ENCODE data around the gene ABCA7. TPM values are rescaled to one million over a fixed set of nuclear protein-coding genes. Genes with fewer than 3 reads are reported as not detected.
A peak's percentile ranks its signal among the peaks of the same experiment; 100 is the strongest.

Gene ABCA7
- total and polyA plus RNA-seq, 4 donors: 3.0 to 60.9 (median 4.8) TPM

- no peak for DNase-seq (ENCODE audit: low spot score)
- WGBS: 77% methylated on average over 27 of the region's 27 CpGs
- Histone ChIP-seq H3K4me3 (ENCODE audit: low read depth in 1 of 3, low read length in 3 of 3) (no peak overlapping the region), H3K36me3 (ENCODE audit: control insufficient read depth in 4 of 4, insufficient read depth in 3 of 4, low read depth in 1 of 4, low read length in 3 of 4) (peaks cover 9 to 27% (median 23%) of the 10 kb centered on the region in 4 donors), H3K27me3 (ENCODE audit: control insufficient read depth in 4 of 4, insufficient read depth in 4 of 4, low read length in 3 of 4) (no peaks in the 10 kb centered on the region), H3K9me3 (ENCODE audit: control insufficient read depth in 4 of 4, low read length in 3 of 4) (no peaks in the 10 kb centered on the region), H3K9ac (ENCODE audit: low read depth in 1 of 2, low read length in 2 of 2) (no peak overlapping the region), H3K4me1 (ENCODE audit: control insufficient read depth in 4 of 4, insufficient read depth in 4 of 4, low read length in 3 of 4) (peaks cover 3 to 21% (median 7%) of the 10 kb centered on the region in 4 donors), H3K27ac (ENCODE audit: low read depth in 1 of 2, low read length in 2 of 2) (peak overlapping the region; percentile 20 to 55)
- TF ChIP-seq HNF4G (IDR thresholded peaks at IDR 0.05): no peak
These were observed 48.6 kb downstream of the ABCA7 start for GRCh38 chr19:1088416-1089010.

GRCh38 chr19:1089126-1089771 is 49.3 kb downstream of the ABCA7 start:
- H3K36me3 ChIP-seq (ENCODE audit: control insufficient read depth in 4 of 4, insufficient read depth in 3 of 4, low read depth in 1 of 4, low read length in 3 of 4): peaks cover 9 to 27% (median 23%) of the 10 kb centered on the region in 4 donors
- H3K27ac ChIP-seq (ENCODE audit: low read depth in 1 of 2, low read length in 2 of 2): no peak overlapping the region
- no peaks in the 10 kb centered on the region for H3K27me3 ChIP-seq (ENCODE audit: control insufficient read depth in 4 of 4, insufficient read depth in 4 of 4, low read length in 3 of 4)
- peaks cover 3 to 29% (median 14%) of the 10 kb centered on the region in 4 donors for H3K4me1 ChIP-seq (ENCODE audit: control insufficient read depth in 4 of 4, insufficient read depth in 4 of 4, low read length in 3 of 4)
- no peaks in the 10 kb centered on the region for H3K9me3 ChIP-seq (ENCODE audit: control insufficient read depth in 4 of 4, low read length in 3 of 4)
- DNase-seq (ENCODE audit: low spot score): no peak
- H3K9ac ChIP-seq (ENCODE audit: low read depth in 1 of 2, low read length in 2 of 2): no peak overlapping the region
- no peak overlapping the region for H3K4me3 ChIP-seq (ENCODE audit: low read depth in 1 of 3, low read length in 3 of 3)
- 93% methylated on average over 32 of the region's 32 CpGs for WGBS
- TF ChIP-seq EGR1 (IDR thresholded peaks at IDR 0.05; ENCODE audit: low read depth in 2 of 2): no peak
- TF ChIP-seq NR2F2 (IDR thresholded peaks at IDR 0.05): no peak
- TF ChIP-seq HNF4A (conservative IDR thresholded peaks at IDR 0.05): no peak
- no peak for TF ChIP-seq RAD21 (IDR thresholded peaks at IDR 0.05)
- no peak for TF ChIP-seq CTCF (IDR thresholded peaks at IDR 0.05; ENCODE audit: low read depth, low read length, missing input control)
- TF ChIP-seq FOXA1 (IDR thresholded peaks at IDR 0.05): no peak
- TF ChIP-seq MAX (IDR thresholded peaks at IDR 0.05): no peak
- TF ChIP-seq REST (IDR thresholded peaks at IDR 0.05): no peak
- no peak for TF ChIP-seq YY1 (IDR thresholded peaks at IDR 0.05)
- TF ChIP-seq TAF1 (conservative IDR thresholded peaks at IDR 0.05): no peak
- TF ChIP-seq HNF4G (IDR thresholded peaks at IDR 0.05): no peak
- no peak for TF ChIP-seq ZBTB33 (IDR thresholded peaks at IDR 0.05)
- TF ChIP-seq ATF3 (IDR thresholded peaks at IDR 0.05): no peak
- TF ChIP-seq RXRA (IDR thresholded peaks at IDR 0.05): no peak
- TF ChIP-seq GABPA (IDR thresholded peaks at IDR 0.05 in 1 of 2, conservative IDR thresholded peaks at IDR 0.05 in 1 of 2): no peak
